ENCODE results near the gene CECR2.

CECR2 gene

GRCh38 chr22:17366830-17367229 is 2.4 kb upstream of the CECR2 start:
- peak overlapping the region; percentile 8 for H3K4me3 ChIP-seq (ENCODE audit: low read depth, low read length)

GRCh38 chr22:17368144-17368543 is 1.1 kb upstream of the CECR2 start:
- peak overlapping the region; percentile 52 for H3K4me3 ChIP-seq (ENCODE audit: low read depth, low read length)

- peak overlapping the region; percentile 52 for H3K4me3 ChIP-seq (ENCODE audit: low read depth, low read length)
Observed at GRCh38 chr22:17368554-17369438, 464 bp upstream of the CECR2 start.

- peak overlapping the region; percentile 96 for H3K4me3 ChIP-seq (ENCODE audit: low read depth, low read length)
Observed at GRCh38 chr22:17370026-17370765, 936 bp downstream of the CECR2 start.

DNA sequence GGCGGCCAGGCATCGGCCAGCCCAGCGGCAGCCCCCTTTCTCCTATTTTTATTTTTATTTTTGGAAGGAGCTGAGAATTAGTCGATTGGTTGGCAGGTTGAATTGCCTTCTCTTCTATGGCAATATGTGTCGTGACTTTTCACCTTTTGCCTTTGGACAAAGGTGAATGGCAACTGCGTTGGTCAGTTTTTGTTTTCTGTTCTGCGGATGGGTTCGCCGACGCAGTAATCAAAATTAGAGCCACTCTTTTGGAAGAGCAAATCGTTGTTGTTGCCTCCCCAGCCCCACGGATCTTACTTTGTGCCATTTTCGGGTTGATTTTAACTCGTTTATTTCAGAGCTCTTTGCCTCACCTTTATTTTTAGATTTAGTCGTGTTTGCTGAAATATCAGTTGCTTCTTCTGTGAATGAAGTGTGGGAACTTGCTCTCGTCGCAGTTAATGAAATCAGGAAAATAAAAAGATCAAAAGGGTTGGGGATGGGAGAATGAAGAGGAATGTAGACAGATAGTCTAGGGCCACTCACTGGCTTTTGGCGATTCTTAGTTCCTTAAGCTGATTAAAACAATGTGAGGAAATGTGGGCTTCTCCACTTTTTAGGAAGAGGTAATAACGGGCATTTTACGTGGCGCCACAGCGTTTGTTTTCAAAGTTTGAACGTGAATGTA is 1.6 kb downstream of the CECR2 start:
- H3K4me3 ChIP-seq (ENCODE audit: low read depth, low read length) = peak overlapping the region; percentile 96

- H3K4me3 ChIP-seq (ENCODE audit: low read depth, low read length) = peak overlapping the region; percentile 96
Observed at GRCh38 chr22:17371448-17371847, 2.2 kb downstream of the CECR2 start.

DNA sequence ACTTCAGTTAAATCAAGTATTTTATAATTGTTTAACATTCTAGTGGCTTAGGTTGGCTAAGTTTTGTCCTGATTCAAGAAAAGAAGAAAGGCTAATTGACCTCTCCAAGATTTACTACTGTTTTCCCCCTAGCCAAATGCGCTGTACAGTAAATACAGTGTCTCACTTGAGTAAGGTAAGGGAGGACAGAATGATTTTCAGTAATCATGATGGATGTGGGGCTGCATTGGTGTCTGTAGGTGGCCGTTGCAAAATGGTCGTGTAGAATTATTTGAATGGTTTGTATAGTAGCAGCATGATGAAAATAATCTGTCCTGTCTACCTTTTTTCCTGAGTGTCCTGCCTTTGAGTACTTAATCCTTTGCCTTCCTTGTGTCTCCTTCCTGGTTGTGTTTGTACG is 4.6 kb downstream of the CECR2 start:
- H3K4me3 ChIP-seq (ENCODE audit: low read depth, low read length) = no peak overlapping the region

DNA sequence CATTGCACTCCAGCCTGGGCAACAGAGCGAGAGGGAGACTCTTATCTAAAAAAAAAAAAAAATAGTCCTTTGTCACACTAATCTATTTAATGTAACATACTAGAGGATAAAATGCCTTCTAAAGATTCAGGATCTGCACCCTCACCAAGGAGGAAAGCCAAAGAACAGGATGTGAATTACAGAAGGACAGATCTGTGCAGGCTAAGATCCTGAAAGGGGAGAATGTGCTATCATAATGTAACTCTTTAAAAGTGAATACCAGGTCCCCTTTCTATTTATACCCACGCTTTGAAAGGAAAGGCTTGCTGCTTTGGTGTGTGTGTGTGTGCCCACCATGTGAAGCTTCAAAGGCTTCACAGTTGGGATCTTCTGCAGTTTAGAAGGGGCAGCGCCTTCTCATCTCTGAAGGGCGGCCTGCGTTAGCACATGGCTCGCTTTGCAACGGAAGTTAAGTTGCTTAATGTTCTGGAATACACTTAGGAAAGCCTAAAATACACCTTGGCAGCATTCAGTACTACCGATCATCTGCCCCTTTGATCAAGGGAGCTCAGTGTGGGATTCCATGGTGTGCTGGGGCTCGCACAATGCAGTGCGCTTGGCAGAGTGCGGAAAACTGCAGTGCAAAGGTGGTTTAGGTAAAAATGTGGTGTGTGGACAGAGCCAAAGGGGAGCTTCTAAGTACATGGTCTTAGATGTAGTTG is 6.8 kb downstream of the CECR2 start:
- no peak overlapping the region for H3K4me3 ChIP-seq (ENCODE audit: low read depth, low read length)

DNA sequence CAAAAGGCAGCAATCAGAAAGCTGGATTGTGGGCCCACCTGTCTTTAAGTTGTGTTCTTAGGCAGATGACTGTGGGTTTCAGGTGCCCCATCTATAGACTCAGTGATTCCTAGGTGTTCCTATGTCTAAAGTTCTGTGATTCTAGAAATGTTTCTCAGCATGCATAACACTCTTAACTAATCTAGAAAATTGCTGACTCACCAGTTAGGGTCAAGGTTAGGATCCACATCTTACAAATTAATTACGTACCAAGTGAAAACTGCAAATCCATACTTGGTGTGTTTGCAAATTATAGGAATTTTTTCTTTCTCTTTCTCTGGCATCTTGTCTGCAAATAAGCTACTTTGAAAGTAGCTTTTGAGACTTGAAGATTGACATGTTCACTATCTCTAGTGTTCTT is 7.7 kb downstream of the CECR2 start:
- H3K4me3 ChIP-seq (ENCODE audit: low read depth, low read length) = no peak overlapping the region

DNA sequence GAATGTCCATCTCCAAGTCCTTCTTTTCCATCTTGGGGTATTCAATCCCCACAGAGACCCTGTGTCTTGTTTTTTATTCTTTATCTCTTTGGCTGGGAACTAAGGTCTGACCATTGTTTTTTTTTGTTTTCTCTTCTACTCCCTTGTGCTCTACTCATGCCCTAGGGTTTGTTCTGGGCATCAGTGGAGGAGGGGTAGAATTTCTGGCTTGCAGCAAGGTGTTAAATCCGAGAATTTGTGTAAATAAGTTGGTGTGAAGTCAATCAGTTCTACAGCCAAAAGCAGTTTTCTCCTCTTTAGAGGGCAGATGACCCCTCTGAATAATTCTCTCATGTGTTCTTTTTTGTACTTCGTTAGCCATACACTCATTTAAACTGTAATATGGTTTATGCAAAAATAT is 10.7 kb downstream of the CECR2 start:
- H3K4me3 ChIP-seq (ENCODE audit: low read depth, low read length) = no peak overlapping the region

GRCh38 chr22:17380359-17381087 is 11.3 kb downstream of the CECR2 start:
- no peak overlapping the region for H3K4me3 ChIP-seq (ENCODE audit: low read depth, low read length)

- H3K4me3 ChIP-seq (ENCODE audit: low read depth, low read length) = no peak overlapping the region
Observed at GRCh38 chr22:17381192-17381913, 12.1 kb downstream of the CECR2 start.

DNA sequence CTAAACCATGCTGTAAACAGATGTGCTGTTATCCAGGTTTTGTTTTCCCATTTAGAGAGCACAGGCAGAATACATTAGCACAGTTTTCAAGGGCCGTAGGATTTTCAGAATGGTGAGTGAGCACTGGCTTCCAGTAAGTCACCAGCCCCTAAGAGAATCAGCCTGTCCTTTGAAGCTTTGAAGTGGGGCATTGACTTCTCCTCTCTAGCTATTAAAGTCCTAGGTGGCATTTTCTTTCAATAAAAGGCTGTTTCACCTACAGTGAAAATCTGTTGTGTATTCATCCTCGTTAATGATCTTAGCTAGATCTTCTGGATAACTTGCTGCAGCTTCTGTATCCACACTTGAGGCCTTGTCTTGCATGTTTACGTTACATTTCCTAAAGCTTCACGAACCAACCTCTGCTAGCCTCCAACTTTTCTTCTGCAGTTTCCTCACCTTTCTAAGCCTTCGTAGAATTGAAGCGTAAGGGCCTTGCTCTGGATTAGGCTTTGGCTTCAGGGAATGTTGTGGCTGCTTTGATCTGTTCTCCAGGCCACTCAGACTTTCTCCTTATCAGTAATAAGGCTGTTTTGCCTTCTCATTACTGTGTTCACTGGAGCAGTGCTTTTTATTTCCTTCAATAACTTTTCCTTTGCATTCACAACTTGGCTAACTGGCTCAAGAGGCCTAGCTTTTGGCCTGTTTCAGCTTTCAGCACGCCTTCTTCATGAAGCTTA is 15.5 kb downstream of the CECR2 start:
- H3K4me3 ChIP-seq (ENCODE audit: low read depth, low read length) = no peak overlapping the region

GRCh38 chr22:17387356-17387755 is 18.1 kb downstream of the CECR2 start:
- no peak overlapping the region for H3K4me3 ChIP-seq (ENCODE audit: low read depth, low read length)

- no peak overlapping the region for H3K4me3 ChIP-seq (ENCODE audit: low read depth, low read length)
Observed at GRCh38 chr22:17388235-17388634, 19.0 kb downstream of the CECR2 start.

- H3K4me3 ChIP-seq (ENCODE audit: low read depth, low read length) = no peak overlapping the region
Observed at GRCh38 chr22:17390087-17390486, 20.8 kb downstream of the CECR2 start.

DNA sequence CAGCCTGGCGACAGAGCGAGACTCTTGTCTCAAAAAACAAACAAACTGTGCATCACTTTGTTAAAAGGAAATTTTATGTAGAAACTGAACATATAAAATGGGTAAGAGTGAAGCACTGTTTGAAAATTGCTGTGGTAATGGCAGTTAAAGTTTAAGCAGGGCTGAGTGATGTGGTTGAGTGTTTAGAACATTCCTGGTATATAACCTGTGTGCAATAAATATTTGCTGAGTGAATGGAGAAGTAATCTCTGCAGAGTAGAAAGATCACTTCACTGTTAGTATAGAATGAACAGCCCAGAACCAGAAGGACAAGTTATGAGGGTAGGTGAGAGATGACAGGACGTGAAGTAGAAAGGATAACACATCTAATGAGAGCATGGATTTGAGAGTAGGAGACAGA is 27.3 kb downstream of the CECR2 start:
- H3K4me3 ChIP-seq (ENCODE audit: low read depth, low read length) = no peak overlapping the region

DNA sequence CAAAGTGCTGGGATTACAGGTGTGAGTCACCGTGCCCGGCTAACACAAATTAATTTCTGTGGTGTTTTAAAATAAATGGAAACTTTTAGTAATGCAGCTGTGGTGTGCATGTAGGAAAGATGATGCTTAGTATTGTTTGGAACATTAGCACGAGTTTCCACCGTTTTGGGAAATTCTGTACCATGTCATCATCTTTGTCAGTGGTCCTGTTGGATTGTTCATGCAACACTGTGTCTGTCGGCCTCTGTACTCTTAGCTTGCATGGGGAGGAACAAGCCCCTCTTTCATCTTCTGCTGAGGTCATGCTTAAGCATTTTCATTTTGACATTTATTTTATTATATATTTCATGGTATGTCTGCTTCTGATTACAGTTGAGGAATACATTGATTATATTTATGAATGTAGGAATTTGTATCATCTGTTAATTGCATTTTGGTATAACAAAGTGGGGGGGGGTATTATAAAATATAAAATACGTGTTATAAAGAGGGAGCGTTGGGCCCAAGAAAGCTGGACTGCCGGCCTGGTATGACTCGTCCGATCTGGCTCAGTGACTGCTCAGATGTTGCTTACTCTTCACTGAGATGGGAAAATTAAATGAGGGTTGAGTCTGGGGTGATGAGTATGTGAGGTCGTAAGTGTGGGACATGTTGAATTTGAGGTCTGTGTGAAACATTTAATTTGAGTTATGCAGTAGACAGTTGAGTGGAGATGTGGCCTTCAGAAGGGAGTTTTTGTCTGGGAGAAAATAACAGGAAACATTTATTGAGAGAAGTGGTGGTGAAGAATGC is 28.7 kb downstream of the CECR2 start:
- no peak overlapping the region for H3K4me3 ChIP-seq (ENCODE audit: low read depth, low read length)
